HEK293 (cell line): ENCODE data around the gene MAPKAP1.

Experiments
- CTCF ChIP-seq: fragments of 450-650 bp; formaldehyde crosslinking; IDR thresholded peaks from 2 replicates; pipeline ENCODE4 v1.5.1; 2016; ENCODE audit warnings: missing biosample characterization, missing genetic modification characterization
- MZF1 ChIP-seq: fragments of 450-650 bp; formaldehyde crosslinking; IDR thresholded peaks from 2 replicates; pipeline ENCODE4 v1.5.1; 2017; ENCODE audit warnings: missing biosample characterization, missing genetic modification characterization, borderline replicate concordance
- SP2 ChIP-seq: fragments of 450-650 bp; formaldehyde crosslinking; IDR thresholded peaks from 2 replicates; pipeline ENCODE4 v1.5.1; 2016; ENCODE audit warnings: missing biosample characterization, missing genetic modification characterization
- TCF7L2 ChIP-seq: IDR thresholded peaks from 2 replicates; pipeline ENCODE4 v1.6.1; 2011; ENCODE audit warnings: low read depth, mild to moderate bottlenecking, inconsistent platforms, low read length, moderate library complexity, borderline replicate concordance
- ZNF211 ChIP-seq: fragments of 450-650 bp; formaldehyde crosslinking; IDR thresholded peaks from 2 replicates; pipeline ENCODE4 v1.5.1; 2016; ENCODE audit warnings: low read depth, missing biosample characterization, missing genetic modification characterization
- ZNF266 ChIP-seq: fragments of 450-650 bp; formaldehyde crosslinking; IDR thresholded peaks from 2 replicates; pipeline ENCODE4 v1.5.1; 2016; ENCODE audit warnings: missing biosample characterization, missing genetic modification characterization, low read depth
- ZNF350 ChIP-seq: fragments of 450-650 bp; formaldehyde crosslinking; IDR thresholded peaks from 2 replicates; pipeline ENCODE4 v1.5.0; 2017; ENCODE audit warnings: missing biosample characterization, mild to moderate bottlenecking, missing genetic modification characterization
- ZNF580 ChIP-seq: fragments of 450-650 bp; formaldehyde crosslinking; IDR thresholded peaks from 2 replicates; pipeline ENCODE4 v1.5.1; 2016; ENCODE audit warnings: missing biosample characterization, missing genetic modification characterization
- ZNF624 ChIP-seq: fragments of 450-650 bp; formaldehyde crosslinking; IDR thresholded peaks from 2 replicates; pipeline ENCODE4 v1.5.1; 2017; ENCODE audit warnings: missing biosample characterization, missing genetic modification characterization

- TF ChIP-seq MZF1 (no peak), ZNF350 (tag by site-specific recombination) (no peak), SP2 (tag by site-specific recombination) (no peak), ZNF580 (tag by site-specific recombination) (no peak), TCF7L2 (no peak), CTCF (tag by site-specific recombination) (no peak), ZNF211 (no peak), ZNF624 (tag by site-specific recombination) (no peak), ZNF266 (tag by site-specific recombination) (no peak)
Observed at GRCh38 chr9:125683486-125683885, 23.5 kb downstream of the MAPKAP1 start.
